Measurements from ENCODE around the gene UNC5B.
A peak's percentile ranks its signal among the peaks of the same experiment; 100 is the strongest.
"Not testable (repeated sequence)": the region's sequence is repeated elsewhere in the genome, so short reads cannot be mapped to it uniquely, and the experiment has no call there.

The UNC5B gene

DNA sequence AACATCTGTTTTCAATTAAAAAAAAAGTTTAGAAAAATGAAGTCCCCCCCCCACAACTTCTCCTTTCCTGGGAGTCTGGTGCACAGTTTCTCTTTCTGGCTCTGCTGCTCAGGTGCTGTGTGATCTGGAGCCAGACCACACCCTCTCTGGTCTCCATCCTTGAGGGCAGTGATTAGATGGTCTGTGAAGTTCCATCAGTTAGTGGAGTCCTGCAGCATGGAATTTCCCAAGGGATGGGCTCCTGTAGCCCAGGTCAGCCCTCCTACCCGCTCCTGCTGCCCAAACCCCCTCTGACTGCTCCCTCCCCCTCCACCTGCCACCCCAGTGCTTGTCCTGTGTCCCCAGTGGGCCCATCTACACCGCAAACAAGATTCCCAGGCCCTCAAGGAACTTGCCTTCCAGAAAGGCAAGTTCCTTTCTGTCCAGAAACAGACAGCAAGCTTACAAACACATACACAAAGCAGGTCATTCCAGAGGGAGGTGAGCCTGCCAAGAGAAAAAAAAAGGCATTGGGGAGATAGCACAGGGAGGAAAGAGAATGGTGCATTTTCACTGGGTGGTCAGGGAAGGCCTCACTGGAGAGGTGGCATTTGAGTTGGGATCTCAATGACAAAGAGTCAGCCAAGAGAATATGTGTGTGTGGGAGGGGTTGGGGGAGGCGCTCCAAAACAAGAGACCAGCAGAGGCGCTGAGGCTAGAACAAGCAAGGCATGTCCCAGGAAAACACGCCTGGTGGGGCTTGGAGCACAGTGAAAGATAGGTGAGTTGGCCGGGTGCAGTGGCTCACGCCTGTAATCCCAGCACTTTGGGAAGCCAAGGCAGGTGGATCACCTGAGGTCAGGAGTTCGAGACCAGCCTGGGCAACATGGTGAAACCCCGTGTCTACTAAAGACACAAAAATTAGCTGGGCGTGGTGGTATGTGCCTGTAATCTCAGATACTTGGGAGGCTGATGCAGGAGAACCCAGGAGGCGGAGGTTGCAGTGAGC is 57.2 kb downstream of the UNC5B start:
- DNase-seq = no peak

DNA sequence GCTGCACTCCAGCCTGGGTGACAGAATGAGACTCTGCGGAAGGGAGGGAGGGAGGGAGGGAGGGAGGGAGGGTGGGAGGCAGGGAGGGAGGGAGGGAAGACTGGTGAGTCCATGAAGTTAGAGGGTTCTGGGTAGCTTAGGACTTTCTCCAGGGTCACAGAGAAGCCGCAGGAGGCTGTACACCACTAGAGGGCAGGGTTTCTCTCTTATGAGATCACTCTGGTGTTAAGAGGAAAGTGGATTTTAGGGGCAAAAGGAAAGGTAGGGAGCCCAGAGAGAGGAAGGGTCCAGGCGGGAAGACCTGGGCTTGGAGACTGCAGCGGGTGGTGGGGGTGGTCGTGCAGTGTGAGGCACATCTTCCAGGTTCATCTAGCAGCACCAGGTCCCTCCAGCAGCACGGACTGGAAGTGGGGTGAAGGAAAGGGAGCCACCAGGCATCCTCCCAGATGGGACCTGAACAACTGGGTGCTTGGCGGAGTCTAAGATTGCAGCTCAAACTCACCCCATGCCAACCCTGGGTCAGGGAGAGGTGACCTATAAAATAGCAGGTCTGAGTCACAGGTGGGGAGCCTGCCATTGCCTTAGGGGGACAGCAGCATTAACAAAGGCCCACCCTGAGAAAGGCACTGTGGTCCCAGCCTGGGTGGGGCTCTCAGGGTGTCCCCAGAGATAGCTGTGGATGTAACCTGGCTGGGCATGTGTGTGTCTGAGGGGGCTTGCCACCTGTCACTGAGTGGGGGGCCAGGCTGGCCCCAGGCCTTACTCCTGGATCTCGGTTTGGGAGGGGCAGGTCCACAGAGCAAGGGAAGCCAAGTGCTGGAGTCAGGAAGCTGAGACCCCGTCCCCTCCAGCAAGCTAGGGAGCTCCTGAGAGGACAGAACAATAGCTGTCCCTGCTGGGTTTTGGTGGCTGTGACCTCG is 58.2 kb downstream of the UNC5B start:
- DNase-seq = peak; percentile 84

DNA sequence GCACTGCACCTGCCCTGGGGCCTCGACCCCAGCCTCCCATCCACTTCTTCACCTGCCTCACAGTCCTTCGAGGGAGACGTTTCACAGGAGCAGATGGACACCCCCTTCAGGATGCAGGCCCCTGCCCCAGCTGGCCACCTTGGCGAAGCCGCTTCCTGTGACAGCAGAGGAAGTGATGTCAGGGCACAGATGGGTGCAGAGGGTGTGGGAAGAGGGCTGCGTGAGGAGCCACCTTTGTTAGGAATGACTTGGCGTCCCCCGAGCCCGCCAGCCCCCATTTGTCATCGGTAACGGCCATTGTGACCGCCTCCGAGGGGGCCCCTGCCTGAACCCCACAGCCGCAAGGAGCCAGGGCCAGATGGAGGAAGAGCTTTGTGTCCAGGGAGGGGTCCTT is 59.3 kb downstream of the UNC5B start:
- no peak for DNase-seq

DNA sequence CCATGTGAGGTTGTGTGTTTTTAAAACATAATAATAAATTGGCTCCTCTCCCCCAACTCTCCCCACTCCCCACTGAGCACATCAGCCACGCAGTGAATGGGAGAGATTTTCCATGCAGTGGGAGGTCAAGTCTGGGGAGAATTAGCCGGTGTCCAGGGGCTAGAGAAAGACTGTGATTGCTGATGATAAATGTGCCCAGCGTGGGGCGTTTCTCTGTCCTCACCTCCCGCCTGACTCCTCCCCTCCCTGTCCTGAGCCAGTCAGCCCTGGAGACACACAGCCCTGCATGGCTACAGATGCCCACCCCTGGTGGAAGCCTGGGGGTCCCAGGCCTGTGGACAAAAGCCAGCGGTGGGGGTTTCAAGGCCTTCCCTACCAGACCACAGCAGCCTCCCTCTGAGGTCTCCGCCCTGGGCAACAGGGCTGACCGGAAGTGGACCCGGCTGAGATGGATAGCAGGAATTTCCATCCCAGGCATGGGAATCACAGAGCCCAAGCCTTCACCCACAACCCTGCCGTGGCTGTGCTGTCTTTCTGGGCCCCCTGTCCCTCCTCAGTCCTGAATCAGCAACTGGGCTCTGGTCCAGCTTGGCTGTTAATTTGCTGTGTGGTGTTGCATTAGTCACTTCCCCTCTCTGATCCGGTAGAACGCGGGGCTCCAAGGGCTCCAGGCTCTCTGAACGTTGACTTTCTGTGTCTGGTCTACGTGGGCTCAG is 59.8 kb downstream of the UNC5B start:
- DNase-seq = no peak

DNA sequence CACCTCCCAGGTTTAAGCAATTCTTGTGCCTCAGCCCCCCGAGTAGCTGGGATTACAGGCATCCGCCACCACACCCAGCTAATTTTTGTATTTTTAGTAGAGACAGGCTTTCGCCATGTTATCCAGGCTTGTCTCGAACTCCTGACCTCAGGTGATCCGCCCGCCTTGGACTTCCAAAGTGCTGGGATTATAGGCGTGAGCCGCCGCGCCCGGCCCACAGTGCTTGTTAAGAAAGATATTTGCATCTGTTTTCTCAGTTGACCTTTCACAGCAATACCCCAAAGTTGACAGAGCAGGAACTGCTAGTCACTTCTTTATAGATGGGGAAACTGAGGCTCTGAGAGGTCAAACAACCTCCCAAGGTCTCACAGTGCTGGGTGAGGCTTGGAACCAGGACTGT is 60.6 kb downstream of the UNC5B start:
- DNase-seq = not testable (repeated sequence)

DNA sequence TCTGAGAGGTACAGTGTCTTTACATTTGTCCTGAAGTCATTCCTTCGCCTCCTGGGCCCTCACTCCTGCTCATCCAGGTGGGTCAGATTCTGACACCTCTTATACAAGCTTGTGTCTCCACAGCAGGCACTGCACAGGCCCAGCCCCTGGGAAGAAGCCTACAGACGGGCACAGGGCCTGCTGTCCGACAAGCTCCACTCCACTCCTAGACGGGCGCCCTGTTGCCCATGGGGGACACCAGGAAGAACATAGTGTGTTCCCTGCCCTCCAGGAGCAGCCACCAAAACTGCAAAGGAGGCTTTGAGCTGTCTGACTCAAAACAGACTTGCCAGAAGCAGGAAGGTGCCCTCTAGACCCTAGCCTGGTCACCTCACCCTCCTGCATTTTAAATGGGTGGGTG is 61.1 kb downstream of the UNC5B start:
- DNase-seq = no peak

DNA sequence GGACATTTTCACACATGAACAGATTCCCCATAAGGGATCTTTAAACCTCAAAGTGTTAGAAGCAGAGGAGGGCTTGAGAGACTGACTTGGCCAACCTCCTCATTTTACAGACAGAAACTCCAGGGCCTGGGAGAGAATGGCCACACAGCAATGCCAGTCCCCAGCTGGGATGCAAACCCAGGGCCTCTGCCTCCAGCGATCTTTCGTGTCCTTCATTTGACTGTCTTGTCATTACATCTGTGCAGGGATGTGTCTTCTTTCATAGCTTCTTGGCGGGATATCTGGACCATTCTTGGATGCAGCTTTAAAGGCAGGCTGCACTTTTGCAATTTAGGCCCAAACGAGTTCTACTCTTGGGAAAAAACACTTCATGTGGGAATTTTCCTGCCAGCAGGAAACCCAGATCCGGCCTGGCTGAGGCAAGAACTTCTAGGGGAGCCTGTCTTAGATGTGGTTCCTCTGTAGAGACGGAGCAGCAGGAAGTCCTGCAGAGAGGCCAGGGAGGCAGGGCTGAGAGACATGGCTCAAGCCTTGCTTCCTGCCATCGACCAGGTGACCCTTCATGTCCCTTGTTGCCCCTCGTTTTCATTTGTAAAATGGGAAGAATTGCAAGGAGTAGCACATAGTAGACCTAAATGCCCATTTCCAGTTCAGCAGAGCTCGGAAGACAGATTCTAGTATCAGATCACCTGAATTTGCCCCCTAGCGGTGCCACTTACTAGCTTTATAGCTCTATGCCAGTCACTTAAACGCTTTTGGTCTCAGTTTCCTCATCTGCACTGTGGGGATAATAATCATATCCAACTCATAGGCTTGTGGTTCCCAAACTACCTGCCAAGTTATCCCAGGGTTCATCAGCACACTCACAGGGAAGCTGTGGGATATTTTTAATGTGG is 62.8 kb downstream of the UNC5B start:
- no peak for DNase-seq

DNA sequence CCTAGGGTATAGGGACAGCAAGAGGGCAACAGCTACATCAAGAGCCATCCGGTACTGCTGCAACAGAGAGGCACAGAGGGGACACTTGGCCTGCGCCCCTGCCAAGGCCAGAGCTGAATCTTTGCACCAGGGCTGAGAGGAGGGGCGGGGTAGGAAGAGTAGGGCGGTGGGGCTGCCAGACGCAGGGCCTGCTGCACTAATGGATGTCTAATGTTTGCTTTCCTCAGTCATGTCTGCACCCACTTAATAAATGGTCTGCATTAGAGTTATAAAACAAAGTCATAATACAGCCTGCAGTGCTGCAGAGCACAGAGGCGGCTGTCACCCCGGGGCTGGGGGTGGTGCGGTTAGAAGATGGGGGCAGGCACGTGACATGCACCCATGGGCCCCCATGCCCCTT is 64.5 kb downstream of the UNC5B start:
- DNase-seq = no peak

DNA sequence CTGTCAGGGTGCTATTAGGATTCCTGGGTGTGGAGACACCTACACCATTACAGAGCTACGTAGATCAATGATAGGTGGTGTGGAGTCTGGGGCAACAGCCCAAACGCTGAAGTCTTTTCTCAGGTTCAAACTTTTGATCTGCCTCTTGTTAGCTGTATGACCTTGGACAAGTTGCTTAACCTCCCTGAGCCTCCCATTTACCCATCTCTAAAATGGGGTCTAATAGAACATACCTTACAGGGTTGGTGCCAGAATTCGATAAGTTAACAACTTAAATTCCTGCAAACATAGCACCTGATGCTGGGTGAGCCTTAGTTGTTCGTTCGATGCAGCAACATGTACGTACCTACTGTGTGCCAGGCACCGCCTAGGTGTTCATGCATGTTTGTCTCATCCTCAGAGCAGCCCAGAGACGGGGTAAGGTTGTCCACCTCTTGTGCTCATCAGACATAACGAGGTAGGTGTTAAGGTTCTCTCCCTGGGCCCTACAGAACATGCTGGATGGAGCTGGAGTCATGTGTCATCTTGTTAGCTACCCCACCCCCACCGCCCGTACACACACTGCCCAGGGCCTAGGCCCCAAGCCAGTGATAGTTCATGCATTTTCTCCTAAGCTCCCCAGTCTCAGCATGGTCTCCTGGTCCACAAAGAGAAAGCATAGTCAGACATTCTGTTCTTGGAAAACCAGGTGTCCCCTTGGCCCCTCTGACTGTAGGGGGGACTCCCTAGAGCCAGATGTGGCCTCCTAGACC is 65.7 kb downstream of the UNC5B start:
- no peak for DNase-seq

DNA sequence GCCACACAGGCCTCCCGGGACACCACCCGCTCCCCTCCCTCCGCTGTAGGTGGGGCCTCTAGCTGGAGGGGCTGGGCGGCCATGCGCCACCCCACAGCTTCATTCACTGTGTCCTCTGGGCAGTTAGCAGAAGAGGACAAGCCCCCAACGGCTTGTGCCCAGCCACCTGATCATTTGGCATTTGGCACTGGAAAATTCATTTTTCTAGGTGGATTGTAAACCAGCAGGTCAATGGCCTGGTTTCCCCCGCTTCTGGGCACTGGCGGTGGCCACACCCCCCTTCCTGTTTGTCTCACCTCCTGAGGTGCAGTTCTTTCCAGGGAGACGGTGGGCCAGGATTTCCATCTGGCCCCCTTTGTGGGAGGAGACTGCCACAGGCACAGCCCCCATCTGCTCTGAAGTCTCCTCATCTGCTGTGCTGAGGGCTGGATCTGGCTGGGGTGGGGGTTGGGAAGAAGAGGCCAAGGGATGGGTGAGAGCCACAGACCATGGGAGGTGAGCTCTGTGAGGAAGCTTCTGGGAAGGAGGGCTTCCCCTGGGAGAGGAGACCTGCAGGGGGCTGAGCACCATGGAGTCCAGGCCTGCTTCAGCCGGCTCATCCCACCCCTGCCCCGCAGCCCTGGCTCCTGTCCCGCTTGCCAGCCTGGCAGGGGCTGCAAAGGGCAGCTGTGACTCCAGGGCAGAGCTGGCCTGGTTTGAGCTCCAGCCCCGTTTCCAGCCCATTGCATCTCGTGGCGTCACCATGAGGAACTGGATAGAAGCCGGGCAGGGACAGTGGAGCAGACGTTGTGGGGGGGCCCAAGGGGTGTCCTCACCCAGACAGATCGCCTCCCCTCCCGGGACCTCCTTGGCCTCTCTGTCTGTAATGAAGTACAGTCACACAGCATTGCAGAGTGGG is 66.6 kb downstream of the UNC5B start:
- DNase-seq = no peak

DNA sequence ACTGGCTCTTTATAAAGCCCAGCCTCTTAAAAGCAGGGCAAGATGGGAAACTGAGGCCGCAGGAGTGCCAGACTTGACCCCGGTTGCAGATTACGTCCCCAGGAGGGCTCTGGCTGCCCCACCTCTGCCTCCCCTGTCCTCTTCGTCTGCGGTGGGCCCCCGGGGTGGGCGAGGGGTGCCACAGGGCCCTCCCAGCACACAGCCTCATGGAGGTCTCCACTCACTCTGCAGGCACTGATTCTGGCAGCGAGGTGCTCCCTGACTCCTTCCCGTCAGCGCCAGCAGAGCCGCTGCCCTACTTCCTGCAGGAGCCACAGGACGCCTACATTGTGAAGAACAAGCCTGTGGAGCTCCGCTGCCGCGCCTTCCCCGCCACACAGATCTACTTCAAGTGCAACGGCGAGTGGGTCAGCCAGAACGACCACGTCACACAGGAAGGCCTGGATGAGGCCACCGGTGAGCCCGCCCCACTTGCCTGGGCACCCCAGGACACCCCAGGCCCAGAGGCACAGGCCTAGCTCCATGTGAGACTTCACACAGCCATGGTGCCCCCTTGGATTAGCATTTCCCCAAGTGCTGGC is 67.3 kb downstream of the UNC5B start:
- no peak for DNase-seq

DNA sequence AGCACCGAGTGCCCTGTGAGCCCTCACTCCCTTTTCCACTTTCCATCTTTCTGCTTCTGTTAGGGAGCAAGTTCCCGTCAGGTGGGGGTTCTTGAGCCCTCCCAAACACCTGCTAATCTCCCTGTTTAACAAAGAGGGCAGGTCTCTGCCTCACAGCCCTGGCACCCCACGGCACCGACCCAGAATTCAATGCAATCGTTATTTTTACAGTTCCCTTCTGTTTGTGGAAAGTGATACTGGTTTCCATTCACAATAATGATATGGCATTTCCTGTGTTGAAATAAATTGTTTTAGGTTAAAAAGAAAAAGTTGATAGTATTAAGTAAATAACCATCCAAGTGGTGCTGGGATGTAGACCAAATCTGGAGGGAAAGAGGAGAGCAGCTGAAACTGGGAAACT is 67.8 kb downstream of the UNC5B start:
- no peak for DNase-seq

DNA sequence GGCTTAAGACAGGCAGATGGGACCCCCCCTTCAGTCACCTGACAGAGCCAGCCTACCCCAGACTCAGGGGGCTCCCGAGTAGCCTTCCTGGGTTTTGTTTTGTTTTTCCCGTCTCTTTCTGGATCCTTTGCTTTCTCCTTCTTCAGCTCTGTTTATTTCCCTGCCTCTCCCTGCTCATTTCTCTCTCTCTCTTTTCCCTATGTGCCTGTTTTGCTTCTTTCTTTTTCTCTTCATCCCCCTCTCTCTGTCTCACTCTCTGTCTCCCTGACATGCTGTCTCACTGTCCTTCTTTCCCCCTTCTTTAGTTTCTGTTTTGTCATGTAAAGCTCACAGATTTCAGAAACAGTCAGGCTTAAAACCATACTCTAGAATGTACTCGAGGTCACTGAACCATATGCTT is 68.5 kb downstream of the UNC5B start:
- DNase-seq = no peak

DNA sequence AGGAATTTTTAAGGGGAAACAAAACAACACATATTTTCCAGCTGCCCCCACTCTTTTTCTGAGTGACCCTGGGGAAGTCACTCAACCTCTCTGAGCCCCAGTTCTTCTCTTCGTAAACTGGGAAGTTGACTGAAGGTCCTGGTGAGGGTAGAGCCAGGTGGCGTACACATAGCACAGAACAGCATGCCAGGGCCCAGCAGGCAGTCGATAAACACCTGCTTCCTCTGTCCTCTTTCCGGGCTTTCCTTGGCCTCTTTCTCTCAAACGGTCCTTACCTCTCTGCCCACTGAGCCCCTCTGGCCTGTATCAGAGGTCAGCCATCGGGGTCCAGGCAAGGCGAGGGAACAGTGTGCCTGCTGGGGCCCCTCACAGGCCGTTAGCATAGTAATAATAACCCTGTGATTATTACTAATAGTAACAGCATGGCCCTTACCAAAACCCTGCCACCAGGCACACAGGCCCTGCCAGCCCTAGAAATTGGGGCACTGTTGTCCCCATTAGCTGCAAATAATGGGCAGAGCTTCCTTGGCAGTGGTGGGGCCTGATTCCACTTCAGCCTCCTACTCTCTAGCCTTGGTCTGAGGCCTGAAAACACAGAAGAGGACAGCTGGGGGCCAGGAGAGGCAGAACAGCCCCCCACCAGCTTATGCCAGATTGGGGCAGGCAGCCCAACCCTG is 69.4 kb downstream of the UNC5B start:
- DNase-seq = peak; percentile 27

DNA sequence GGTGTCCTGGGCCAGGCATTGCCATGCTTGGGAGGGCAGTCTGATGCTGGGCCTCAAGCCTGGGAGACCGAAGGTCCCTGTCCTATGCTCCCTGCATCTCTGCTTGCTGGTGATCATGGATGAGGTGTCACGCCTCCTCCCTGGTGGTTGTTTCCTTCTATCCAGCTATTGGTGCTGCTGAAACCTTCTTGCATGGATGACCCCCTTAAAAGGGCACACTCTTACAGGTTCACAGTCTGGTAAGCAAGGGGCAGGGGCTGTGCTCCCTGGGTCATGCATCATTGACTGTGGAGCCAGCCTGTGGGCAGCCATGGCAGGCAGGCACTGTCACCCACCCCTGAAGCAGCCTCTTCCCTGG is 69.9 kb downstream of the UNC5B start:
- DNase-seq = no peak

DNA sequence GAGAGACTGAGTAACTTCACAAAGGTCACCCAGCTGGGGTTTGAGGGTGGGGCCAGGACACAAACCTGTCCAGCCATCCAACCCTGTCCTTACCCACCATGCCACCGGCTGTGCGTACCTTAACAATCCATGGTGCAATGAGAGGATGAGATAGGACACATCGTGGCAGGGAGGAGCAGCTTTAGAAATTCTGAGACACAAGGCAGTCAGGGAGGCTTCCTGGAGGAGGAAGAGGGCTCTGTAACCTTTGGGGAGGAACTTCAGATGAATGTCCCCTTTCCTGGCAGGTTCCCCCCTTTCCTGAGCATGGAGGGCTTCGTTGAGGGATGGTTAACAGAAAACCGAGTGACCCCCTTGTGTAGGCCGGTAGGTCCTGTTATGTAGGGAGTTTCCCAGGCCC is 71.0 kb downstream of the UNC5B start:
- no peak for DNase-seq

DNA sequence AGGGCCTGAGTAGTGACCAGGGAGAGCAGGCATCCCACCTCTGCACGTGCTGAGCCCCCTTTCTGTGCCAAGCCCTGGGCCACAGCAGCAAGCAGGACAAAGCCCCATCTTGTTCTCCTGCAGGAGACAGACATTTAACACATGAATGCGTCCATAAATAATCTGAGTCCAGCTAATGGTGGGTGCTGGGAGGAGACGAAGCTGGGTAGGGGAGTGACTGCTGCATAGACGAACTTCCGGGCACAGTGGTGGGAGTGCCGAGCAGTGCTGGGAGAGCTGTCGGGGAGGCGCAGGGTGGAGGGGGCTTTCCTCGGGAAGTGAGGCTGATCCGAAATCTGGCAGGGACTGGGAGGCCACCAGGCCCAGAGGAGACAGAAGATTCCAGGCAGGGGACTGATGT is 71.5 kb downstream of the UNC5B start:
- no peak for DNase-seq

DNA sequence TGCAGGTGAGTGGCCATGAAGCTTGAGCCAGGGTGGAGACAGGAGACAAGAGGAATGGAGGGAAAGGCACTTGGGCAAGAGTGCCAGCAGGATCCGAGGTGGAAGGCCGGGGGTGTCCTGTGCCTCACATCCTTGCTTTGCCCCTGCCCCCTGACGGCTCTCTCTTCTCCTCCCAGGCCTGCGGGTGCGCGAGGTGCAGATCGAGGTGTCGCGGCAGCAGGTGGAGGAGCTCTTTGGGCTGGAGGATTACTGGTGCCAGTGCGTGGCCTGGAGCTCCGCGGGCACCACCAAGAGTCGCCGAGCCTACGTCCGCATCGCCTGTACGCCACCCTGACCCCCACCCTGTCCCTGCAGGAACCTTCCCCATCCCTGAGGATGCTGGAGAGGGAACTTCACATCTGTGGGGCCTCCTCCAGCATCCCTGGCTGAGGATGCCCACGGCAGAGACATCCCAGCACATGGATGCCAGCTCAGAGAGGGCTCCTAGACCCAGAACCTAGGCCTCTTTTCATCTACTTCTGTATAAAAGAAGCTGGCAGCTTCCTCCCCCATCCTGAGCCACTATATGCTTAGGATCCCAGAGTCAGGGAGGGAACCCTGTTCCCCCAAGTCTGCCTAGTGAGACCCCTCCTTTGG is 72.3 kb downstream of the UNC5B start:
- DNase-seq = no peak

DNA sequence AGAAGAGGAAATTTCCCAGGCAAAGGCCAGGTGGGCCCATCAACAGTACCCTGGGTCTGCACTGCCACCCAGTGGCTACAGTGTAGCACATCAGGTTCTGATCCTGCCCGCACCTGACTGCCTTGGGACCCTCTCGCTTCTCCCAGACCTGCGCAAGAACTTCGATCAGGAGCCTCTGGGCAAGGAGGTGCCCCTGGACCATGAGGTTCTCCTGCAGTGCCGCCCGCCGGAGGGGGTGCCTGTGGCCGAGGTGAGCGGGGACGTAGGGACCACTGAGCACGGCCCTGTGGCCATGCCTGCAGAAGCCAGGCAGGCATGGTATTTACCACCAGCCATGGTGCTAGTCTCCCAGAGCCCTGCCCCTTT is 72.8 kb downstream of the UNC5B start:
- DNase-seq = peak; percentile 59
